T-helper 2 cell treated with Interferon-gamma antibody and Interleukin-4, amounts not matched to agents 100 ng/mL and 5 ng/mL, for 36 hours (primary cell): ENCODE data around the gene KIRREL3. TPM values are rescaled to one million over a fixed set of nuclear protein-coding genes. Genes with fewer than 3 reads are reported as not detected.

Experiments used
- intact Hi-C: fragments of 100-400 bp; cut with micrococcal nuclease; formaldehyde crosslinking; loops from one replicate; pipeline ENCODE4 v1.15.1; 2023
- total RNA-seq: library from RNA; stranded (reverse); gene quantifications from 2 replicates; pipeline ENCODE4 v1.2.3, GENCODE V29; 2022

Gene KIRREL3
- total RNA-seq, 1 donor from 2014 or later = not detected

DNA sequence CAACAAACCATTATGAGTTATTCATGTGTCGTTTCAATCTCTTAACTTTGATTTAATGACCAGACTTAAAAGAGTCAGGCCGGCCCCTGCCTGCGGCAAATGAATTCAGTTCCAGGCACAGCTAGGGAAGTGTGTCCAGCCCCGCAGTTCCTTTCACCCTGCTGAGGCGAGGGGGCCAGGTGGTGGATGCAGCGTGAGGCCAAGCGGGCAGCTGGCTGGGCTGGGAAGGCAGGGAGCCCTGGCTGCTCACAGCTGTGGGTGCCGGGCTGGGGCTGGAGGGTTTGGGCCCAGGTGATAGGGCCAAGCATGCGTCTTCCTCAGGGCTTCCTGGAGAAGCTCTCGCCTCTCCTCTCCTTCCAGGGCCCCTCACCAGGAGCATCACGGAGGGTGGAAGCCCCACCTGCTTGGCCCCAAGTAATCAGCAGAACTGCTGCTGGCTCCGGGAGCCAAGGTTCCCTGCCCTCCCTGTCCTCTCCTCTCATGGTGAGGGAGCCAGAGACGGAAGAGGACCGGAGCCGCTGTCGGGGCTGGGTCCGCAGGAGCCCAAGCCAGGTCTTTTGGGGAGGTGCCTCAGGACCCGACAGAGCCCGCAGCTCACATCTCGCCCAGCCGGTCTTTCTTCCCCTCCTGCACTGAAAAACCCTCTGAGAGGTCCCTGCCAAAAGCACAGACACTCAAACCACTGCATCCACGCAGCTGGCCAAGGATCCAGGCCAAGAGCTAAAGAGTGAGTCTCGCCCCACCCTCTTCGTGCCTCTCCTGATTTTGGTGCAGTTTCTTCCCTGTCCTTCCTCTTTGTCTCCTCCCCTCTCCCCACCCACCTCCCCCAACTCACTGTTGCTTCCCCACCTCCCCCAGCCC lies 548.1 kb downstream of the KIRREL3 start:
- intact Hi-C loops = no loop called here

DNA sequence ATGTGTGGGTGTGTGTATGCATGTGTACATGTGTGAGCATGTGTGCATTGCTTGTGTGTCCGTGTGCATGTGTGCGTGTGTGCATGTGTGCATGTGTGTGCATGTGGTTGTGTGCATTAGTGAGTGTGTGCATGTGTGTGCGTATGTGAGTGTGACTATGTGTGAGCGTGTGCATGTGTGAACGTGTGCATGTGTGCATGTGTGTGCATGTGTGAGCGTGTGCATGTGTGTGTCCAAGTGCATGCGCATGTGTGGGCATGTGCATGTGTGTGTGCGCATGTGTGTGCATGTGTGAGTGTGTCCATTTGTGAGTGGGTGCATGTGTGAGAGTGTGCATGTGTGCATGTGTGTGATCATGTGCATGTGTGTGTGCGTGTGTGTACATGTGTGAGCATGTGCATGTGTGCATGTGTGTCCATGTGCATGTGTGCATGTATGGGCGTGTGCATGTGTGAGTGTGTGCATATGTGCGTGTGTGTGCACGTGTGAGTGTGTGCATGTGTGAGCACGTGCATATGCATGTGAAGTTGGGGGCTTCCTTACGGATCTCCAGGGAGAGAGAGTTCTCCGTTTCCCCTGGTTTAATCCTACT lies 549.3 kb downstream of the KIRREL3 start:
- intact Hi-C loops = no loop called here

DNA sequence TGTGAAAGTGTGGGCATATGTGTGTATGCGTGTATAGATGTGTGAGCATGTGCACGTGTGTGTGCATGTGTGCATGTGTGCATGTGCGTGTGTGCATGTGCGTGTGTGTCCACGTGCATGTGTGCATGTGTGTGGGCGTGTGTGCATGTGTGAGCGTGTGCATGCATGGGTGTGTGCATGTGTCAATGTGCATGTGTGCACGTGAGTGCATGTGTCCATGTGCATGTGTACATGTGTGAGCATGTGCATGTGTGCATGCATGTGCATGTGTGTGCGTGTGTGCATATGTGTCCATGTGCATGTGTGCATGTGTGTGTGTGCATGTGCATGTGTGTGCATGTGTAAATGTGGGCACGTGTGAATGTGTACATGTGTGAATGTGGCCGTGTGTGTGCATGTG lies 549.8 kb downstream of the KIRREL3 start:
- intact Hi-C loops = no loop called here

DNA sequence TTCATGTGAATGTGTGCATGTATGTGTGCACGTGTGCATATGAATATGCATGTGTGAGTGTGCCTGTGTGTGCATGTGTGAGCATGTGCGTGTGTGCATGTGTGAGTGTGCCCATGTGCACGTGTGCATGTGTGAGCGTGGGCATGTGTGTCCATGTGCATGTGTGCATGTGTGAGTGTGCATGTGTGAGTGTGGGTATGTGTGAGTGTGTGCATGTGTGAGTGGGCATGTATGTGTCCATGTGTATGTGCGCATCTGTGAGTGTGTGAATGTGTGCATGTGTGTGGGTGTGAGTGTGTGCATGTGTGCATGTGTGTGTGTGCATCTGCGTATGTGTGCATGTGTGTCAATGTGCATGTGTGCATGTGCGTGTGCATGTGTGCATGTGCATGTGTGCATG lies 550.4 kb downstream of the KIRREL3 start:
- intact Hi-C loops = no loop called here

DNA sequence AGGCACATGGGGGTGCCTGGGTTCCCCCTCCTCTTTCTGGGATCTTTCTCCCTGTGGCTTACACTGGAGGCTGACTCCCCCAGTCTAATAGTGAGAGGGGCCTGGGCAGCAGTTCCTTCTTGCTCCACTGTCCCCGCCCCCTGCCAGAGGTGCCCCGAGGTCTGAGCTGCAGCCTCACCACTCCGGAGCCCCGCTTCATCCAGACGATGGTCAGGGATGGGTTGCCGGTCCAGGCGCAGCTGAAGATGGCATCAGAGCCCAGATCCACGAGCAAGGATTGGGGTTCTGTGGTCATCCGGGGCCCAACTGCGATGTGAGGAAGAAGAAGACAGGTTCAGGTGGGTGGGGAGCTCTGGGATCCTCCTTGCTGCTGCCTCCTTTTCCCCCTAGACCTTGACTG lies 554.0 kb downstream of the KIRREL3 start:
- intact Hi-C loops = no loop called here

DNA sequence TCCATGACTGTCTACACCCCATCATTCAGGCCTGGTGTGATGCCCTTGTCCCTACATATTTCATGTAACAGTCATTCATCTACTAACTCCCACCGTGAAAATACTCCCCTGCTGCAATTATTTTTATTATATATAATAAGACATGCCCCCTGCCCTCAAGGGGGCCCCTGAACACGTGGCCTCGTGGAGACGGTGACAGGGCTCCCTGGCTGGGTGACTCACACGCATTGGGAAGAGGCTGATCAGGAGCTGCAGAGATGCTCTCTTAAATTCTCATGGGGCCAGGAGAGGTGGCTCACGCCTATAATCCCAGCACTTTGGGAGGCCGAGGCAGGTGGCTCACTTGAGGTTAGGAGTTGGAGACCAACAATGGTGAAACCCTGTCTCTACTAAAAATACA lies 556.5 kb downstream of the KIRREL3 start:
- intact Hi-C loops = no loop called here

DNA sequence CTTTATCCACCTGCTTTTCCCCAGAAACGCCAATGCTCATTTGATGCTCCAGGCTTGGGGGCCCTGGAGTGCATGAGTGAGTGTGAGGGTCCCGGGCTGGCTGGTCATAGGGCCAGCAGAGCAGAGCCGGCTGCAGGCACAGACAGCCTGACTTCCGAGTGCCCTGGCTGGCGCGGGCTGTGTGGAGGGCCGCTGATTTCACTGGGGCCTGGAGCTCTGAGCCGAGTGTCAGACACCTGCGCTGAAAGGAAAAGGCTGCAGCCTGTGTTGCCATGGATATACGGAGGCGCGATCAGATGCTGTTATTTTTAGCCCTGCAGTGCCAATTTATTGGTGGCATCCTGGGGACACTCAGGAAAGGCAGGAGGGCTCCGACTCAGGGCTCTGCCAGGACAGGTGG lies 557.5 kb downstream of the KIRREL3 start:
- intact Hi-C loops = no loop called here

DNA sequence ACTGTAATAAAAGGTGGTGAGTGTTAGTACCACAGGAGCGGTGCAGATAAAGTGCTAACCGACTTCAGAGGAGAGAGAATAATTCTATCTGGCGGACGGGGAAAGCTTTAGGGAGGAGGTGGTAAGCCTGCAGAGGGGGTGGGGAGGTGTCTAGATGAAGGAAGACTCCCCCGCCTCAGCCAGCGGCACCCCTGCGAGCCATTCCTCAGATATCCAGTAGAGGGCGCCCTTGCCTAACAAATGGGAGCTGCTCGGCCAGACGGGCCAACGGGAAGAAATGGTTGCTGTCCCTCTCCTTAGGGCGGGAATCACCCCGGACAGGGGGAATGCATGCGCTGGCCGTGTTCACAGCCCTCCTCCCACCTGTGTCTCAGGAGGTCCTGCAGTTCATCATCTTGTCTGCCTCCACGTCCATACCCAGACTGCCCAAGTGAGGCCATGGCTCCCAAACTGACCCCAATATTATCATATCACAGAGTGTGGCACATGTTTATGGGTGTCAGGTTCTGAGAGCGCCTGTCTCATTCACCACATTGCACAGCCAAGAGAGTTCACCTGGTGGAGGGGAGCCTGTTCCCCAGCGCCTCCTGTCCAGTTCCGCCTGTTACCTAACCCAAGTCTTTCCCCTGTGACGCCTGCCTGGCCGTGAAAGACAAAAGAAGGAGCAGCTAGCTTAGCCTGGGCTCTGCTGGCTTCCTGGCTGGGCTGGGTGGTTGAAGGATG lies 559.6 kb downstream of the KIRREL3 start:
- intact Hi-C loops = loop anchor here (1.0 kb wide), 1 partner anchor 39 kb away; no protein-coding TSS in a partner anchor

DNA sequence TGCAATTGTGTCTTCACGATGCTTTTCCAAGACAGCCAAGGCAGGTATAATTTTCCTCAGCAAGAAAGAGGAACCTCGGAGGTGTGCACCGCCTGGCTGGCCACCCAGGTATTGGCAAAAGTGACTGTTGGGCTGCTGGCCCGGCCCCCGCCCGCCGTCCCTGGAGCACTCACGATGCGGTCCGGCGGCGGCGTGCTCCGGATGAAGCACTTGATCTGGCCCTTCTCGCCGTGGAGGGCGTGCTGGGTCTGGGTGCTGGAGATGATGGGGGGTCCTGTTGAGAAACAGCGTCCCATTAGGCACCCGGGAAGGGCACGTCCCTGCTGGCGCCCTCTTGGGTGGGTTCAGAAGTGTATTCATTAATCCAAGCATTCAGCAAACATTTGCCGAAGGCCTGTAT lies 560.3 kb downstream of the KIRREL3 start:
- intact Hi-C loops = loop anchor here (1.0 kb wide), 1 partner anchor 40 kb away; no protein-coding TSS in a partner anchor

DNA sequence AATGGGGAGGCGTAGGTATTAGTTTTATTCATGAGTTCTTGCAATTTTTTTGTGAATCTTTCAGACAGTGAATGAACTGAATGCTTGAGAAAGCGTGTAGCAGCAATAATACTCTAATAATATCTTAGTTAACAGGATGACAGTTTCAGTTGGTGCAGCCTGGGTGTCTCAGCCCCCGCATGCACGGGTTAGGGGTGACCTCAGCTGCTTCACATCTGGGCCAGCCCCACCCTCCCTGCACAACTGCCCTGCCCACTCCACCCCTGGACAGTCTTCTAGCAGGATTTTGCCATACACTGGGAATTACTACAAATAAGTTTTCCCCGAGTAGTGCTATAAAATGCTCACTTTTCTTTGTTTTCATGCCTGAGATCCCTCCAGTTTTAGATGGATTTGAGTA lies 561.9 kb downstream of the KIRREL3 start:
- intact Hi-C loops = no loop called here

DNA sequence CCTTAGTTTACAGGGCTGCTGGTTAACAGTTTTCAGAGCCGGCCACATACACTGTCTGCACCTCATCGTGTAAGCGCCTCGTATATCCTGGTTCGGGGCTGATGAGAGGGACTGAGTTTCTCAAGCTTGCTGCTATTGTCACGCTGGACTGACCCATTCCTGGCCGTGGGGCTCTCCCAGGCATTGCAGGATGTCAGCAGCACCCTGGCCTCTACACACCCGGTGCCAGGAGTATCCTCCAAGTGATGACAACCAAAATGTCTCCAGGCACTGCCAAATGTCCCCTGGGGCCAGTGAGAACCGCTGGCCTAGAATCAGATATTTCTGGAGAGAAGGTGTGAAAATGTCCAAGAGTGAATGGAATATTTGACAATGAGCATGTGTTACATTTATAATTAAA lies 562.3 kb downstream of the KIRREL3 start:
- intact Hi-C loops = no loop called here

DNA sequence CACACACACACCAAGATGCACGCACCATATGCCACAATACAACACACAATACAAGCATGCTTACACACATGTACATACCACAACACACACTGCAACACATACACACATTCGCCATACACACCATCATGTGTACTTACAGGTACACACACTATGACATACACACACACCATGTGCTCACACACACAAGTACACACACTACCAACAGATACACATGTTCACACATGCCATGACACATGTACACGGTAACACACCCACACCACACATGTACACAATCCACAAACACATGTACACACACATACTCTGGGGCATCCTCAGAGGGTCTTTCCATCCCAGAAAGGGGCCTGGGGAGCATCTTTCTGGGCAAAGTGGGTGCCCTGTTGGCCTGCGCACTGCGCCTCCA lies 562.8 kb downstream of the KIRREL3 start:
- intact Hi-C loops = no loop called here

DNA sequence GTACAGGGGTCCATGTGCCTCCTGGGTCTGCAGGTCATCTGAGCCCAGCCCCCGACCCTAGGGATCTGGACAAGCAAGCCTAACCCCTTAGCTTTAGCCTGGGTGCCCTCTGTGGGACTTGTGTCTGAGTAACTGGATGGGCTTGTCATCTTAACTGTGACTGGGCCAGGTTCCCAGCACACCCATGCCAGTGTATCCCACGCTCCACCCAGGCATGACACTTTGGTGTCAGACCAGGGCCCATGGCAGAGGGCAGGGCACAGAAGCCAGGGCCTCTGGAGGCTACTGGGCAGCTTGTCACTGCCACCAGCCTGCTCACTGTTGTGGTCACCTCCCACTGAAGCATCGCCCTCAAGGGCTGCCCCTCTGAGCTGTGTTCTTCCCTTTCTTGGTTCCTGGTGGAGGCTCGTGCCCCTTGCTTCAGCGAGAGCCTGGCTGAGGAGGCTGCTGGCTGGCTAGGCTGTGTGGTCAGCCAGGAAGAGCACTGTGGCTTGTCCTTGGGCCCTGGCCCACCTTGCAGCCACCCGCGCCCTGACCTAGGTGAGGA lies 564.3 kb downstream of the KIRREL3 start:
- intact Hi-C loops = no loop called here

DNA sequence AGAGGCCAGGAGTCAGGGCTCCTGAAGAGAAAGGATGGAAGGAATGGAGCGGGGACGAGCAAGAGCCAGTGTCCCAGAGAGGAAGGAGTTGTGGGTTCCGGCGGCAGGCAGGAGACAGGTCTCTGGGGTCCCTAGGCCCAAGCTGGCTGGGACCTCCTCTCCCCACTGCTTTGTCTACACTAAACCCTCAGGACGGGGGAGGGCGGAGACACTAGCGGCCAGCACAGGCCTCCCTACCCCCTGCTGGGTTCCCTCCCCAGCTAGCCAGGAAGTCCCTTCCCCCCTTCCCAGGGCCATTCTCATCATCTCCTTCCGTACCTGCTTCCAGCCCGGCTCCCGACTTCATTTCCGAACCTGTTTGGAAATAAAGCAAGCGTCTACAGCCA lies 565.6 kb downstream of the KIRREL3 start:
- intact Hi-C loops = no loop called here

DNA sequence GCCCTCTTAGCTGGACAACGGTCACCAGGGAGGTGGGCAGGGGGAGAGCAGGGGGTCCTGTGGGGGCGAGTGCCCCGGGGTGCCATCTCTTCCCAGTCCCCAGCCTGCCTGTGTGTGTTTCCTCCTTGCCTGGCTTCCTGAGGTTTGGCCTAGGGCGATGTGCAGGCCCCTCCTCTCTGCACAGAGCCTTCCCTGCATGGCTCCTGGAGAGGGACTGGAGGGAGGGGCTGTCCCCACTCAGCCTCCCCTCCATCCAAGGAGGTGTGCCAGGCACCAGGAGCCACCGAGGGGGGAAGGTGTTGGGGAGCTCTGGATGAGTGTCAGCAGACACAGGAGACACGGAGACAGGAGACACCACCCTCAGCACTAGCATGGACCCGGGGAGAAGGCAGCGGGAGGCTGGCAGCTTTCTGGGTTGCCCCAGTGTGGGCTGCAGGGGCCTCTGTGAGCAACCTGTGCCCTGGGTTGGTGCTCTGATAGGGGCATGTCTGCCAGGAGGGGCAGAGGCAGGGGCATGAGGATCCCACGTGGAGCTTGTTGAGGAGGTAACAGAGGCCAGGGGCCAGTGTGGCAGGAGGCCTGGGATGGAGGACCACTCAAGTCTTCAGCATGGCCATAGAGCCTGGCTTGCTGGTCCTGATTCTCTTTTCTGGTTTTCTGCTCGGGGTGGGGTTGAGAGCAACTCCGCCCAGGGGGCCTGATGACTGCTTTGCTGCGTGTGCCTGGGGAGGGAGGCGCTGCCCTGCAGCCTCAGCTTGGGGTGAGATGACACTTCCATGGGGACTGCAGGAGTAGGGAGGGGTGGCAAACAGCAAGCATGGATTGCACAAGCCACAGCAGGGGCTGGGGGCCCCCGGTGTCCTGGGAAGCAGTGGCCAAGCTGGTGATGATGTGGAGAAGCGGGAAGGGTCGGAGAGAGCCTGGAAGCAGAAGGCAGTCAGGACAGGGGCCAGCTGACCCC lies 566.3 kb downstream of the KIRREL3 start:
- intact Hi-C loops = no loop called here

DNA sequence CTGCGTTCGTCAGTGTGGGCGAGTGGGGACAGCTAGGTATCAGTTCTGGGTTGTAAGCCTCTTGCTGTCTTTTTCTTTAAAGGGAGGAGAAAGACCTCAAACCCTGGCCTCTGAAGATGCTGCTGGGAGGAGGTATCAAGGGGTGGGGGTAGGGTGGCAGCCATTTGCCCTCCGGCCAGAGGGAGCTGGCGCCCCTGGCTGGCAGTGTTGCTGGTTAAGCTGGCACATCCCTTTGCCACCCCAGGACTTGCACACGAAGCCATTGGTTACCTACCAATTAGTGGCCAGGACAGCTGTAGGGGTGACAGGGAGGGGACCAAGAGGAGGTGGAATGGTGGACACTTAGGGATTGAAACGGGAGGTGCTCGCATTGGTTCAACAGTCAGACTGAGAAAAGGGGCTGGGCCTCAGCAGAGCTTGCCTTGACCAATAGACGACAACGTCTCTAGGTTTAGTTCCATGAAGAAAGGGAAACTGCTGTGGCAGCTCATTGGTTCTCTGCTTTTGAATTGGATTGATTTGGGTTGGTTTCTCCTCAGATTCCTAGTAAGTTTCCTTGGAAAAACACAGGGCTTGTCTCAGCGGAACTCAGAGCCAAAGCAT lies 567.2 kb downstream of the KIRREL3 start:
- intact Hi-C loops = no loop called here

DNA sequence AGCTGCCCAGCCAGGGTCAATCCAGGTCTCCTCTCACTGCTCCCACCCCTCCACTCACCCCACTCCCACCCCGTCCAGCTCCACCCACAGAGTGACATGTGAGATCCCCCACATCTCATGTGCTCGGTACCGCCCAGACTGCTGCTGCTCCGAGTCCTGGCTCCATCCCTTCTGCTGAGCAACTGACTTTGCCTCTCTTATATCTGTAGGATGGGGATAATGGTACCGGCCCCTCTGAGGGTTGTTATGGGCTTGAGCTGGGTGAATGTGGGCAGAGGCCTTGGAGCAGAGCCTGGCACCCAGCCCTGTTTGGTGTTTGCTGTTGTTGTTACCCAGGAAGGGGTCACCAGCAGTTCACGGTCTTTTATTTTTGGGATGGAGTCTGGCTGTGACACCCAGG lies 568.0 kb downstream of the KIRREL3 start:
- intact Hi-C loops = no loop called here

DNA sequence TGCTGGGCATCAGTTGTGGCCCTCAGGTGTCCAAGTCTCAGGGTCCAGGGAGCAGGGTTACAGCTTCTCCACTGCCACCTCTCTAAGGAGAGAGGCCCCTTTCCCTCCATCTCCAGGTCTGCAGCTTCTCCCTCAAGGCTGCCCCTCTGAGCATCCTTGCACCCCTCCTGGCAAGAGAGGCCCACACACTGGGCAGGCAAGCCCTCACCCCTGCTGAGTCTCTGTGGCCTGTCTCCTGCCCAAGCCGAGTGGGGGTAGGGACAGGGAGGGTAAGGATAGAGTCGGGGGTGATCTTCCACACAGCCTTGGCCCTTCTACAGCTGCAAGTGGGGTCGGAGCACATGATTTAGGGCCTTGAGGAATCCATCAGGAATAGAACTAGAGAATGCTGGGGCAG lies 568.5 kb downstream of the KIRREL3 start:
- intact Hi-C loops = no loop called here

DNA sequence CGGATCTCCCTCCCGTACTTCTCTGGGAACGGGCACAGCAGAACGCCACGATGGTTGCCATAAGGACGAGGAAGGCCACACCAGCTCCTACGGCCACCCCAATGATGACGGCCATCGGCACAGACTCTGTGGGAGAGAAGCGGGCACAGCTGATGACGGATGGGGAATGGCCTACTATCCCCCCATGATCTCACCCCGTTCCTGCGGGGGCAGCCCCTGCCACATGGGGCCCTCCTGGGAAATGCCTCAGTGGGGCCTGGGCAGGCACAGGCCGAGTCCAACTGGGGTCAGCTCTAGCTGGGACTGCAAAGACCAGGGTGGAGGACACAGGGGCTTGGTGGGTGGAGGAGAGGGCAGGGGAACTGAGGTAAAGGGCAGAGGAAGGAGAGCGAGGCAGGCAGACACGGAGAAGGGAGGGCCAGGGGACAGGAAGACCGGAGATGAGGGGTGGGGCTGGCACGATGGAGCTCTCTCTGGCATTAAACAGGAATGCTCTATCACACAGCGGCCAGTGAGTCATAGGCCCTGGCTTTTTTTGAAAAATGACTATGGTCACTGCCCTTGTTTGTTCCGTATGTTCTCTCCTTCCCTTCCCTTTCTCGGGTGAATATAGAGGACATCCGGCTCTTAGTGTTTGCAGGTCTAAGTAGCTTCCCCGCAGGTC lies 569.0 kb downstream of the KIRREL3 start:
- intact Hi-C loops = no loop called here
